GM23338 (cell line): ENCODE results near the gene LTBP2.

Experiments used
- CREB1 ChIP-seq: fragments of 250-450 bp; sonication (Bioruptor Pico); IDR thresholded peaks from 2 replicates; pipeline ENCODE4 v1.5.0; 2020; ENCODE audit warnings: low read depth, mild to moderate bottlenecking, moderate library complexity
- CTCF ChIP-seq, 2 experiments: fragments of 200-600 bp in 1 of 2; sonication (generic) in 1 of 2; conservative IDR thresholded peaks; 2 replicates each; pipeline versions ENCODE4 v1.5.1 to v1.6.1; 2016 to 2017; ENCODE audit warnings: antibody characterized with exemption in 2 of 2, low read depth in 2 of 2, mild to moderate bottlenecking in 2 of 2, moderate library complexity in 1 of 2
- EZH2 ChIP-seq: fragments of 200-600 bp; sonication (generic); IDR thresholded peaks from one replicate; pipeline ENCODE4 v1.8.0; 2017; ENCODE audit warnings: antibody characterized with exemption, mild to moderate bottlenecking, low read depth; ENCODE audit not compliant: unreplicated experiment
- EZH2phosphoT487 ChIP-seq: fragments of 200-600 bp; sonication (generic); IDR thresholded peaks from one replicate; pipeline ENCODE4 v1.8.1; 2018; ENCODE audit warnings: antibody characterized with exemption; ENCODE audit not compliant: unreplicated experiment
- JUNB ChIP-seq: IDR thresholded peaks from one replicate; pipeline ENCODE4 v1.6.1; 2016; ENCODE audit warnings: antibody characterized with exemption; ENCODE audit not compliant: unreplicated experiment
- NANOG ChIP-seq: IDR thresholded peaks from 2 replicates; pipeline ENCODE4 v1.6.1; 2016; ENCODE audit warnings: antibody characterized with exemption, borderline replicate concordance
- POLR2AphosphoS5 ChIP-seq: IDR thresholded peaks from 2 replicates; pipeline ENCODE4 v1.6.1; 2016; ENCODE audit warnings: antibody characterized with exemption, low read depth
- REST ChIP-seq: IDR thresholded peaks from one replicate; pipeline ENCODE4 v1.6.1; 2018; ENCODE audit warnings: antibody characterized with exemption; ENCODE audit not compliant: unreplicated experiment

GRCh38 chr14:74502236-74503019 is 109.6 kb downstream of the LTBP2 start:
- TF ChIP-seq EZH2 (no peak), POLR2AphosphoS5 (no peak), CTCF (conservative IDR thresholded peaks at IDR 0.05; ENCODE audit: low read depth in 2 of 2) (peak; percentile 64 to 73), CREB1 (CRISPR knock-in tag) (no peak), REST (no peak), JUNB (no peak), EZH2phosphoT487 (no peak), NANOG (no peak)
